ENCODE data around the gene RNF186. TPM values are rescaled to one million over a fixed set of nuclear protein-coding genes. Genes with fewer than 3 reads are reported as not detected.

RNF186 gene
- total RNA-seq, 4 donors from 2014 or later = 0.24 TPM; not detected in 3

- Histone ChIP-seq H3K4me3 (no peak overlapping the region), H3K4me1 (peaks cover 3 to 12% of the 10 kb centered on the region in 2 donors), H3K27me3 (peaks cover 0 to 12% (median 0%) of the 10 kb centered on the region in 3 donors), H3K9me3 (no peaks in the 10 kb centered on the region), H3K27ac (no peak overlapping the region), H3K36me3 (no peaks in the 10 kb centered on the region)
- in situ Hi-C loops (cut with MboI; ENCODE audit: low sequenced_read_pairs in 4 of 4) (no loop called here), intact Hi-C loops (cut with DNase I; ENCODE audit: low total_unique reads) (loop anchor here (5.0 kb wide), 1 partner anchor 47 kb away; no protein-coding TSS in a partner anchor)
- no peak for TF ChIP-seq CTCF (IDR thresholded peaks at IDR 0.05 in 4 of 5, conservative IDR thresholded peaks at IDR 0.05 in 1 of 5)
- no peak for TF ChIP-seq POLR2A (IDR thresholded peaks at IDR 0.05)
- ATAC-seq (no peak), DNase-seq (no peak)
Observed at GRCh38 chr1:19814244-19814661, 830 bp downstream of the RNF186 start.

GRCh38 chr1:19813643-19813960, 1.5 kb downstream of the RNF186 start:
- Histone ChIP-seq H3K4me1 (peaks cover 3 to 12% of the 10 kb centered on the region in 2 donors), H3K9me3 (no peaks in the 10 kb centered on the region), H3K27me3 (peaks cover 0 to 12% (median 0%) of the 10 kb centered on the region in 3 donors), H3K27ac (no peak overlapping the region), H3K4me3 (no peak overlapping the region), H3K36me3 (no peaks in the 10 kb centered on the region)
- TF ChIP-seq POLR2A (IDR thresholded peaks at IDR 0.05) (no peak), CTCF (IDR thresholded peaks at IDR 0.05 in 4 of 5, conservative IDR thresholded peaks at IDR 0.05 in 1 of 5) (no peak)
- in situ Hi-C loops (cut with MboI; ENCODE audit: low sequenced_read_pairs in 4 of 4) = no loop called here
- intact Hi-C loops (cut with DNase I; ENCODE audit: low total_unique reads) = loop anchor here (5.0 kb wide), 1 partner anchor 46 kb away; no protein-coding TSS in a partner anchor
- ATAC-seq (no peak), DNase-seq (no peak)

- in situ Hi-C loops (cut with MboI; ENCODE audit: low sequenced_read_pairs in 4 of 4) = no loop called here
- intact Hi-C loops (cut with DNase I; ENCODE audit: low total_unique reads) = loop anchor here (5.0 kb wide), 1 partner anchor 46 kb away; no protein-coding TSS in a partner anchor
- Histone ChIP-seq H3K27ac (no peak overlapping the region), H3K4me3 (no peak overlapping the region), H3K9me3 (no peaks in the 10 kb centered on the region), H3K4me1 (peaks cover 3 to 12% of the 10 kb centered on the region in 2 donors), H3K36me3 (no peaks in the 10 kb centered on the region), H3K27me3 (peaks cover 0 to 12% (median 0%) of the 10 kb centered on the region in 3 donors)
- DNase-seq = no peak
- TF ChIP-seq POLR2A (IDR thresholded peaks at IDR 0.05) (no peak), CTCF (IDR thresholded peaks at IDR 0.05 in 4 of 5, conservative IDR thresholded peaks at IDR 0.05 in 1 of 5) (no peak)
- ATAC-seq = no peak
Observed at GRCh38 chr1:19812875-19813642, 2.0 kb downstream of the RNF186 start.

GRCh38 chr1:19811206-19811851, 3.8 kb downstream of the RNF186 start:
- DNase-seq = no peak
- intact Hi-C loops (cut with DNase I; ENCODE audit: low total_unique reads) = loop anchor here (5.0 kb wide), 1 partner anchor 44 kb away; no protein-coding TSS in a partner anchor
- in situ Hi-C loops (cut with MboI; ENCODE audit: low sequenced_read_pairs in 4 of 4) = no loop called here

More at GRCh38 chr1:19811206-19811851, 3.8 kb downstream of the RNF186 start:
- H3K9me3 ChIP-seq = no peaks in the 10 kb centered on the region
- no peak overlapping the region for H3K27ac ChIP-seq
- peaks cover 0 to 12% (median 0%) of the 10 kb centered on the region in 3 donors for H3K27me3 ChIP-seq
- ATAC-seq = no peak
- H3K36me3 ChIP-seq = no peaks in the 10 kb centered on the region
- no peak for TF ChIP-seq POLR2A (IDR thresholded peaks at IDR 0.05)
- TF ChIP-seq CTCF (IDR thresholded peaks at IDR 0.05 in 4 of 5, conservative IDR thresholded peaks at IDR 0.05 in 1 of 5) = peak in 3 of 5 experiments; percentile 20 to 45 (median 39)
- H3K4me3 ChIP-seq = no peak overlapping the region
- peaks cover 3 to 12% of the 10 kb centered on the region in 2 donors for H3K4me1 ChIP-seq

Measured in gastrocnemius medialis (tissue), 4 donors.